K562 (cell line): ENCODE results near the gene MAN2B1. TPM values are rescaled to one million over a fixed set of nuclear protein-coding genes. Genes with fewer than 3 reads are reported as not detected.

Experiments used
- ATAC-seq: fragments of 200-7000 bp; cut with Tn5 transposase; 3 replicates; pipeline ENCODE4 v1.9.1; 2020; ENCODE audit warnings: moderate library complexity
- BruUV-seq: library from RNA; stranded (reverse); fragments of 400-500 nt; replicated peaks from 2 replicates; lab custom pipeline; 2021; lab: Mats Ljungman, UMichigan
- CTCF ChIA-PET: fragments of 300-600 bp; formaldehyde crosslinking; extraction: SDS; loops from one replicate; lab custom pipeline; 2021; ENCODE audit warnings: low intra/inter-chr PET ratio; lab: Yijun Ruan, JAX
- POLR2A ChIA-PET: fragments of 300-600, 350-650 bp; sonication (Branson Sonifier 250); formaldehyde crosslinking; extraction: SDS; loops from one replicate; lab custom pipeline; 2021; ENCODE audit warnings: antibody characterized with exemption, inconsistent platforms; lab: Yijun Ruan, JAX
- DNase-seq, 4 experiments: peaks; one replicate each; pipeline versions ENCODE4 v3.0.0 to v3.0.0-alpha.2; 2011 to 2018; ENCODE audit warnings: low spot score in 3 of 4, mixed read lengths in 3 of 4; ENCODE audit errors: extremely low read depth in 1 of 4
- FAIRE-seq: peaks from 2 replicates; lab custom pipeline; 2011; peaks lifted over from hg19 to GRCh38; lab: Jason Lieb, UNC
- H2AFZ ChIP-seq: 2 replicates; pipeline ENCODE4 v1.6.0; 2011; ENCODE audit warnings: low read depth, low read length, control low read depth, inconsistent platforms
- H3K27ac ChIP-seq: fragments of 200-600 bp; 3 replicates; pipeline ENCODE4 v1.8.0; 2011; ENCODE audit warnings: low read depth, mild to moderate bottlenecking, control low read depth, inconsistent platforms, low read length, moderate library complexity, mixed read lengths; ENCODE audit errors: extremely low read depth
- H3K27me3 ChIP-seq, 2 experiments: fragments of 300-600 bp in 1 of 2; 2 replicates in 1 of 2; 3 replicates in 1 of 2; pipeline versions ENCODE4 v1.6.0 to v1.8.0; 2011; ENCODE audit warnings: inconsistent platforms in 2 of 2, low read length in 2 of 2, mild to moderate bottlenecking in 1 of 2, mixed read lengths in 1 of 2, moderate library complexity in 1 of 2; ENCODE audit not compliant: control insufficient read depth in 2 of 2, insufficient read depth in 2 of 2
- H3K36me3 ChIP-seq: fragments of 300-600 bp; 3 replicates; pipeline ENCODE4 v1.8.0; 2011; ENCODE audit warnings: mild to moderate bottlenecking, low read length, inconsistent platforms; ENCODE audit not compliant: control insufficient read depth, insufficient read depth
- H3K4me1 ChIP-seq, 2 experiments: fragments of 200-600 bp in 1 of 2; replicated peaks in 1 of 2; 2 replicates in 1 of 2; 3 replicates in 1 of 2; pipeline versions ENCODE4 v1.5.1 to v1.8.0; 2011; ENCODE audit warnings: inconsistent platforms in 2 of 2, low read length in 2 of 2, mild to moderate bottlenecking in 1 of 2, mixed read lengths in 1 of 2, moderate library complexity in 1 of 2; ENCODE audit not compliant: control insufficient read depth in 2 of 2, insufficient read depth in 2 of 2
- H3K4me2 ChIP-seq: 2 replicates; pipeline ENCODE4 v1.6.1; 2011; ENCODE audit warnings: low read length, control low read depth, inconsistent platforms, mixed read lengths; ENCODE audit not compliant: insufficient read depth
- H3K4me3 ChIP-seq: fragments of 200-600 bp; sonication (generic), shearing (Covaris generic); 2 replicates; pipeline ENCODE4 v1.5.1; 2016; ENCODE audit warnings: control low read depth, inconsistent platforms
- H3K79me2 ChIP-seq: fragments of 200-600 bp; 3 replicates; pipeline ENCODE4 v1.8.0; 2011; ENCODE audit warnings: low read length, inconsistent platforms; ENCODE audit not compliant: control insufficient read depth, insufficient read depth
- H3K9ac ChIP-seq, 2 experiments: 2 replicates each; pipeline versions ENCODE4 v1.6.0 to v1.6.1; 2011; ENCODE audit warnings: low read depth in 2 of 2, low read length in 2 of 2, control low read depth in 1 of 2, inconsistent platforms in 1 of 2, mild to moderate bottlenecking in 1 of 2, mixed read lengths in 1 of 2; ENCODE audit not compliant: insufficient read depth in 1 of 2
- H3K9me1 ChIP-seq: one replicate; pipeline ENCODE4 v1.6.0; 2011; ENCODE audit warnings: inconsistent platforms, mild to moderate bottlenecking, low read length, moderate library complexity; ENCODE audit not compliant: control insufficient read depth, insufficient read depth
- H3K9me3 ChIP-seq: replicated peaks from 2 replicates; pipeline ENCODE4 v1.5.1; 2011; ENCODE audit warnings: low read depth, low read length, inconsistent platforms; ENCODE audit not compliant: control insufficient read depth, insufficient read depth
- H4K20me1 ChIP-seq: replicated peaks from 2 replicates; pipeline ENCODE4 v1.6.1; 2011; ENCODE audit warnings: low read length, inconsistent platforms, mixed read lengths; ENCODE audit not compliant: control insufficient read depth, insufficient read depth
- ATF7 ChIP-seq: fragments of 450-650 bp; IDR thresholded peaks from 2 replicates; pipeline ENCODE4 v1.7.1; 2014; ENCODE audit warnings: mild to moderate bottlenecking, moderate library complexity
- DACH1 ChIP-seq: fragments of 450-650 bp; IDR thresholded peaks from 2 replicates; pipeline ENCODE4 v1.6.1; 2018; ENCODE audit not compliant: partially characterized antibody
- FIP1L1 ChIP-seq: fragments of 200-400 bp; formaldehyde crosslinking; IDR thresholded peaks from 2 replicates; pipeline ENCODE4 v1.6.1; 2018; ENCODE audit warnings: mild to moderate bottlenecking, low read depth, low read length; ENCODE audit not compliant: poor library complexity, severe bottlenecking
- GATAD2A ChIP-seq: fragments of 450-650 bp; IDR thresholded peaks from 2 replicates; pipeline ENCODE4 v1.6.1; 2017
- HDGF ChIP-seq: fragments of 450-650 bp; IDR thresholded peaks from 2 replicates; pipeline ENCODE4 v1.6.1; 2016
- MCM2 ChIP-seq: fragments of 450-650 bp; IDR thresholded peaks from 2 replicates; pipeline ENCODE4 v1.6.1; 2017; ENCODE audit warnings: low read depth, mild to moderate bottlenecking
- NONO ChIP-seq, 2 experiments: fragments of 200-400 bp in 1 of 2; fragments of 450-650 bp in 1 of 2; formaldehyde crosslinking in 1 of 2; IDR thresholded peaks; 2 replicates each; pipeline ENCODE4 v1.6.1; 2017; ENCODE audit warnings: low read depth in 2 of 2, mild to moderate bottlenecking in 2 of 2, moderate library complexity in 2 of 2, low read length in 1 of 2
- NR2F6 ChIP-seq: fragments of 450-650 bp; formaldehyde crosslinking; IDR thresholded peaks from 2 replicates; pipeline ENCODE4 v1.4.0; 2020; ENCODE audit warnings: mild to moderate bottlenecking
- SRSF9 ChIP-seq: fragments of 200-400 bp; formaldehyde crosslinking; IDR thresholded peaks from 2 replicates; pipeline ENCODE4 v1.6.1; 2017; ENCODE audit warnings: low read depth, low read length, borderline replicate concordance
- TAF7 ChIP-seq: fragments of 450-650 bp; IDR thresholded peaks from 2 replicates; pipeline ENCODE4 v1.6.1; 2016; ENCODE audit warnings: missing genetic modification characterization, missing compliant biosample characterization
- WHSC1 ChIP-seq: IDR thresholded peaks from one replicate; pipeline ENCODE4 v1.6.1; 2012; ENCODE audit warnings: low read length, control low read depth, inconsistent platforms
- ZFP30 ChIP-seq: fragments of 250-450 bp; sonication (Bioruptor Pico); IDR thresholded peaks from 2 replicates; pipeline ENCODE4 v1.8.0; 2022; ENCODE audit warnings: moderate library complexity, mild to moderate bottlenecking, inconsistent platforms, borderline replicate concordance
- ZKSCAN3 ChIP-seq: fragments of 250-450 bp; sonication (Bioruptor Pico); IDR thresholded peaks from 2 replicates; pipeline ENCODE4 v1.4.0; 2020
- ZNF316 ChIP-seq: fragments of 450-650 bp; IDR thresholded peaks from 2 replicates; pipeline ENCODE4 v1.6.1; 2016
- ZNF57 ChIP-seq: fragments of 450-650 bp; formaldehyde crosslinking; IDR thresholded peaks from 2 replicates; pipeline ENCODE4 v1.4.0; 2020; ENCODE audit warnings: mild to moderate bottlenecking, moderate library complexity
- ZNF778 ChIP-seq: fragments of 450-650 bp; formaldehyde crosslinking; IDR thresholded peaks from 2 replicates; pipeline ENCODE4 v1.4.0; 2020; ENCODE audit warnings: mild to moderate bottlenecking, moderate library complexity
- WGBS: fragments of 100-300 bp; shearing (Covaris generic); methylation state at CpG from one replicate; pipeline ENCODE4 v1.1.6; 2016; ENCODE audit warnings: low coverage, mixed read lengths; ENCODE audit not compliant: insufficient coverage; ENCODE audit errors: missing lambda C conversion rate; 5-methylcytosine and 5-hydroxymethylcytosine counted together
- in situ Hi-C: fragments of 300-500 bp; cut with MboI; formaldehyde crosslinking; loops from 4 replicates; pipeline ENCODE4 v1.15.0; 2018; ENCODE audit warnings: inconsistent platforms, mixed read lengths
- intact Hi-C: fragments of 100-400 bp; cut with micrococcal nuclease; formaldehyde crosslinking; loops from 2 replicates; pipeline ENCODE4 v1.14.2; 2022
- polyA plus RNA-seq, 8 experiments: library from polyadenylated mRNA; depleted of rRNA in 4 of 8; stranded (reverse) in 5 of 8; unstranded in 3 of 8; fragments of >200 nt; fragmentation: Nextera tagmentation in 2 of 8; fragmentation: Illumina TruSeq in 1 of 8; extraction: Ambion mirVana in 2 of 8; extraction: Trizol in 1 of 8; gene quantifications; 2 replicates each; pipeline versions ENCODE4 v1.2.1 to v1.2.3, GENCODE V29; 2011 to 2014; ENCODE audit warnings: inconsistent platforms in 1 of 8, missing spikeins in 1 of 8
- total RNA-seq, 7 experiments: library from RNA; depleted of rRNA in 6 of 7; stranded (reverse); fragments of >200 nt in 6 of 7; fragmentation: Illumina TruSeq in 2 of 7; extraction: Trizol in 2 of 7; gene quantifications; 2 replicates each; pipeline versions ENCODE4 v1.2.1 to v1.2.3, GENCODE V29; 2011 to 2021; ENCODE audit warnings: low replicate concordance in 1 of 7
- TF ChIP-seq, protein P1 (sequence below): fragments of 250-450 bp; sonication (Bioruptor Pico); IDR thresholded peaks from 2 replicates; pipeline ENCODE4 v1.5.1; 2021; ENCODE audit warnings: mild to moderate bottlenecking
- TF ChIP-seq, protein P2 (sequence below): fragments of 200-800 bp; sonication (Bioruptor generic); IDR thresholded peaks from 2 replicates; pipeline ENCODE4 v1.6.1; 2016; ENCODE audit warnings: missing genetic modification characterization, missing compliant biosample characterization
- TF ChIP-seq, protein P3 (sequence below): sonication (generic); formaldehyde crosslinking; IDR thresholded peaks from 2 replicates; pipeline ENCODE4 v1.8.0; 2022; ENCODE audit warnings: missing genetic modification reagents, mild to moderate bottlenecking, borderline replicate concordance

MAN2B1 gene
- total and polyA plus RNA-seq, 9 of the 15 experiments (the other 6 are each of a cell fraction or from before 2014, with no cell fraction given) = 0.59 to 33.8 (median 11.4) TPM

DNA sequence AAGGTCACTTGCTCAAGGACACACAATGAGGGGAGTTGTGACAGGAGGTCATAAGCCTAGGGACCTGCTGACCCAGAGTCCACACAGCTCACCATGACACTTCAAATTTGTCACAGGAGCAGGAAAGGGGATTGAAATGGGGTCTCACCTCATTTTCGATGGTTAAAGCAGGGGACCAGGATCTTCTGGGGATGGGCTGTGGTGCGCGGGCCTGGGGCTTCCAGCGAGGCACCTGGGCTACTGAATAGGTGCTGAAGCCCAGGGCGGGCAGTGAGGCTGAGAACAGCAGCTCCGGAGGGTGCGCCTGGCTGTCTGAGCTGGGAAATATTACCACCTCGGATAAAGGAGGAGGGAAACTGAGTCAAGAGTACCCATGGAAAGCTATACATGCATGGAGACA is 11.0 kb downstream of the MAN2B1 start:
- intact Hi-C loops (no loop called here), in situ Hi-C loops (no loop called here)
- H3K9ac ChIP-seq = no peak overlapping the region
- DNase-seq (no peak), ATAC-seq (no peak), FAIRE-seq (no peak)
- no peak for TF ChIP-seq TAF7 (tag)
- no peak for TF ChIP-seq ZFP30 (CRISPR knock-in tag)
- no peak for TF ChIP-seq ZNF778 (CRISPR knock-in tag)
- TF ChIP-seq MCM2 = no peak
- TF ChIP-seq, protein P1, sequence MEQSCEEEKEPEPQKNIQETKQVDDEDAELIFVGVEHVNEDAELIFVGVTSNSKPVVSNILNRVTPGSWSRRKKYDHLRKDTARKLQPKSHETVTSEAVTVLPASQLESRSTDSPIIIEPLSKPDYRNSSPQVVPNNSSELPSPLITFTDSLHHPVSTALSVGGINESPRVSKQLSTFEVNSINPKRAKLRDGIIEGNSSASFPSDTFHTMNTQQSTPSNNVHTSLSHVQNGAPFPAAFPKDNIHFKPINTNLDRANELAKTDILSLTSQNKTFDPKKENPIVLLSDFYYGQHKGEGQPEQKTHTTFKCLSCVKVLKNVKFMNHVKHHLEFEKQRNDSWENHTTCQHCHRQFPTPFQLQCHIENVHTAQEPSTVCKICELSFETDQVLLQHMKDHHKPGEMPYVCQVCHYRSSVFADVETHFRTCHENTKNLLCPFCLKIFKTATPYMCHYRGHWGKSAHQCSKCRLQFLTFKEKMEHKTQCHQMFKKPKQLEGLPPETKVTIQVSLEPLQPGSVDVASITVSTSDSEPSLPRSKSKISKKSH (CRISPR knock-in tag) = no peak
- TF ChIP-seq ATF7 = no peak
- TF ChIP-seq NONO (IDR thresholded peaks at IDR 0.05; ENCODE audit: low read depth in 2 of 2, low read length in 1 of 2) = no peak
- TF ChIP-seq DACH1 = no peak
- TF ChIP-seq WHSC1 = no peak
- no peak for TF ChIP-seq GATAD2A
- TF ChIP-seq NR2F6 = no peak
- no peak for TF ChIP-seq ZNF57 (CRISPR knock-in tag)
- TF ChIP-seq, protein P2, sequence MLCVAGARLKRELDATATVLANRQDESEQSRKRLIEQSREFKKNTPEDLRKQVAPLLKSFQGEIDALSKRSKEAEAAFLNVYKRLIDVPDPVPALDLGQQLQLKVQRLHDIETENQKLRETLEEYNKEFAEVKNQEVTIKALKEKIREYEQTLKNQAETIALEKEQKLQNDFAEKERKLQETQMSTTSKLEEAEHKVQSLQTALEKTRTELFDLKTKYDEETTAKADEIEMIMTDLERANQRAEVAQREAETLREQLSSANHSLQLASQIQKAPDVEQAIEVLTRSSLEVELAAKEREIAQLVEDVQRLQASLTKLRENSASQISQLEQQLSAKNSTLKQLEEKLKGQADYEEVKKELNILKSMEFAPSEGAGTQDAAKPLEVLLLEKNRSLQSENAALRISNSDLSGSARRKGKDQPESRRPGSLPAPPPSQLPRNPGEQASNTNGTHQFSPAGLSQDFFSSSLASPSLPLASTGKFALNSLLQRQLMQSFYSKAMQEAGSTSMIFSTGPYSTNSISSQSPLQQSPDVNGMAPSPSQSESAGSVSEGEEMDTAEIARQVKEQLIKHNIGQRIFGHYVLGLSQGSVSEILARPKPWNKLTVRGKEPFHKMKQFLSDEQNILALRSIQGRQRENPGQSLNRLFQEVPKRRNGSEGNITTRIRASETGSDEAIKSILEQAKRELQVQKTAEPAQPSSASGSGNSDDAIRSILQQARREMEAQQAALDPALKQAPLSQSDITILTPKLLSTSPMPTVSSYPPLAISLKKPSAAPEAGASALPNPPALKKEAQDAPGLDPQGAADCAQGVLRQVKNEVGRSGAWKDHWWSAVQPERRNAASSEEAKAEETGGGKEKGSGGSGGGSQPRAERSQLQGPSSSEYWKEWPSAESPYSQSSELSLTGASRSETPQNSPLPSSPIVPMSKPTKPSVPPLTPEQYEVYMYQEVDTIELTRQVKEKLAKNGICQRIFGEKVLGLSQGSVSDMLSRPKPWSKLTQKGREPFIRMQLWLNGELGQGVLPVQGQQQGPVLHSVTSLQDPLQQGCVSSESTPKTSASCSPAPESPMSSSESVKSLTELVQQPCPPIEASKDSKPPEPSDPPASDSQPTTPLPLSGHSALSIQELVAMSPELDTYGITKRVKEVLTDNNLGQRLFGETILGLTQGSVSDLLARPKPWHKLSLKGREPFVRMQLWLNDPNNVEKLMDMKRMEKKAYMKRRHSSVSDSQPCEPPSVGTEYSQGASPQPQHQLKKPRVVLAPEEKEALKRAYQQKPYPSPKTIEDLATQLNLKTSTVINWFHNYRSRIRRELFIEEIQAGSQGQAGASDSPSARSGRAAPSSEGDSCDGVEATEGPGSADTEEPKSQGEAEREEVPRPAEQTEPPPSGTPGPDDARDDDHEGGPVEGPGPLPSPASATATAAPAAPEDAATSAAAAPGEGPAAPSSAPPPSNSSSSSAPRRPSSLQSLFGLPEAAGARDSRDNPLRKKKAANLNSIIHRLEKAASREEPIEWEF (CRISPR knock-in tag) = no peak
- TF ChIP-seq ZKSCAN3 (CRISPR knock-in tag) = no peak
- no peak for TF ChIP-seq FIP1L1
- TF ChIP-seq, protein P3, sequence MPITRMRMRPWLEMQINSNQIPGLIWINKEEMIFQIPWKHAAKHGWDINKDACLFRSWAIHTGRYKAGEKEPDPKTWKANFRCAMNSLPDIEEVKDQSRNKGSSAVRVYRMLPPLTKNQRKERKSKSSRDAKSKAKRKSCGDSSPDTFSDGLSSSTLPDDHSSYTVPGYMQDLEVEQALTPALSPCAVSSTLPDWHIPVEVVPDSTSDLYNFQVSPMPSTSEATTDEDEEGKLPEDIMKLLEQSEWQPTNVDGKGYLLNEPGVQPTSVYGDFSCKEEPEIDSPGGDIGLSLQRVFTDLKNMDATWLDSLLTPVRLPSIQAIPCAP (CRISPR knock-in tag) = no peak
- no peak for TF ChIP-seq SRSF9
- no peak for TF ChIP-seq ZNF316
- no peak for TF ChIP-seq HDGF
- ChIA-PET POLR2A (interaction anchor here (0.5 kb wide), 1 partner anchor 11 kb away, joined by 5 read pairs; the partner anchor contains the start of genes MAN2B1 and WDR83), CTCF (no interaction called here)
- no TSS peak for BruUV-seq
- no peak overlapping the region for H3K4me3 ChIP-seq
- H3K79me2 ChIP-seq = no peaks in the 10 kb centered on the region
- WGBS = 82% methylated on average over 8 of the region's 8 CpGs
- H3K9me1 ChIP-seq = no peaks in the 10 kb centered on the region
- peaks cover 4 to 8% of the 10 kb centered on the region in 2 experiments; a peak in 4 of 5 replicates for H3K4me1 ChIP-seq
- no peaks in the 10 kb centered on the region for H4K20me1 ChIP-seq
- H3K36me3 ChIP-seq = peaks cover 23% of the 10 kb centered on the region; the same call in 2 of the 3 replicates
- H3K27me3 ChIP-seq = no peaks in the 10 kb centered on the region
- H3K27ac ChIP-seq = no peak overlapping the region
- H3K9me3 ChIP-seq = 0 out of 2 replicates have a peak, but pooled peaks cover 1% of the 10 kb centered on the region
- no peak overlapping the region for H2AFZ ChIP-seq
- no peak overlapping the region for H3K4me2 ChIP-seq
